IPS DF 4.7 (cell line): Measurements from ENCODE around the gene PAK6.
A peak's percentile ranks its signal among the peaks of the same experiment; 100 is the strongest.

Source experiments
- DNase-seq: peaks from one replicate; pipeline ENCODE4 v3.0.0-alpha.2; 2013; ENCODE audit warnings: low spot score; ENCODE audit errors: extremely low read depth

PAK6 gene

DNA sequence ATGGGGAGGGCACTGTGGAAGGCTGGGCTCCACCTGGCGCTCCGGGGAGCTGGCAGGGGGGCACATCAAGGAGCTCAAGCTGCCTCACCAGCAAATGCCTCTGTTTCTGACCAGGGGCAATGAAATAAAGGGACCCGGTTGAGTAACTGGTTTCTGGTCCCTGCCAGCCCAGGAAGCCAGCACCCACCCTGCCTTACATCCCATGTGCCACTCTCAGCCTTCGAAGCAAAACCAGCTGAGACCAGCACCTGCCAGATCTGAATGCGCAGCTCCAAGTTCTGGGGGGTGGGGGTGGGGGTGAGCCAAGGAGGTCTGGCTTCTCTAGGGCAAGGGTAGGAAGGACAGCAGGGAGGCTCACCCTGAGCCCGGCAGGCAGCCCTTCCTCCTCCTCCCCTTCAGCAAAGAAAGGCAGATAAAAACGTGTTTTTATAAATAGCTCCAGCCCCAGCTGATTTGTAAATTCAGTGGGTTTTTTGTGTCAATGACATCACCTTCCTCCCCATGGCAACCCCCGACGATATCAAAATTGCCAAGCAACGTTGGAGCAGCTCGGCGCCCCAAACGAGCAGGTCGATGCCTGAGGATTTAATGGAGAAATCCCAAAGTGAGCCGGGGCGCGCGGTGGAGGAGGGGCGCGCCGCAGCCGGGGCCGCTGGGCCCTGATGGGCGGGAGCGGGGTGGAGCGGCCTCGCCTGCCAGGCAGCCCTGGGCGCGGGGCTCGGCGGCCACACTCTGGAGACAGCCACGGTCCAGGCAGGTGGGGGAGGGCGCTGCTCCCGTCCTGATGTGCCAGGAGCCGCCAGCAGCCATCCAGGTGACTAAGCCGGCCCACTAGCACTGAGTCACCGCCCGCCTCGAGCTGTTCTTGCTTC, at the start of gene PAK6:
Gene PAK6, plus strand, starts transcription at position 532 of the 872 bp plus-strand sequence. CDS start 25,723 bp downstream, outside the sequence.
- no peak for DNase-seq

DNA sequence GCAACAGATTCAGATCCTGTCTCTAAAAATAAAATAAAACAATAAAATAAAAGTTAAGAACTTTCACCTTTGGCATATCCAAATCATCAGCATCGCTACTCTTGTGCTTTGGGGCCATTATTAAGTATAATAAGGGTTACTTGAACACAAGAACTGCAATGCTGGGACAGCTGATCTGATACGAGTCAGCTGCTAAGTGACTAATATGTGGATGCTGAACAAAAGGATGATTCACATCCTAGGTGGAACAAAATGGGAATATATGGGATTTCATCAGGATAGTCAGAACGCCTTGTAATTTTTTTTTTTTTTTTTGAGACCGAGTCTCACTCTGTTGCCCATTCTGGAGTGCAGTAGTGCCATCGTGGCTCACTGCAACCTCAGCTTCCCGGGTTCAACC, 48.3 kb upstream of the PAK6 start:
- no peak for DNase-seq

- DNase-seq = no peak
Measured at GRCh38 chr15:40192942-40193341, 45.9 kb upstream of the PAK6 start.

DNA sequence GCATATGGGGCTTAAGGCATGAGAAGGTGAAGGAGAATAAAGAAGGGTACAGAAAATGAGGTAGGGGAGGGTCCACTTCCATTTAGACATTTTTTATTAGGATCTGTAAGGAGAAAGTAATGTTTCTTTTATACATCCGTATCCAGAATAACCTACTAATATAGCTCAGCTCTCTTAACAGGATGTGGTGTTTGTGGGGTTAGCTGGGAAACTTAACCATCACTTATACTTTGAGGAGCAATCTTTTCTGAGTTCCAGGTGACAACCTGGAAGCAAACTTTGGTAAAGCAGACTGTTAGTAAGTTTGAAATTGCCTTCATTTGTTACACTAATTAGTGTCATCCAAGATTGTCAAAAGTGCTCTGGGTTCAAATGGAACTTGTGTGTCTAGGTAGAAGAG, 41.4 kb upstream of the PAK6 start:
- no peak for DNase-seq

DNA sequence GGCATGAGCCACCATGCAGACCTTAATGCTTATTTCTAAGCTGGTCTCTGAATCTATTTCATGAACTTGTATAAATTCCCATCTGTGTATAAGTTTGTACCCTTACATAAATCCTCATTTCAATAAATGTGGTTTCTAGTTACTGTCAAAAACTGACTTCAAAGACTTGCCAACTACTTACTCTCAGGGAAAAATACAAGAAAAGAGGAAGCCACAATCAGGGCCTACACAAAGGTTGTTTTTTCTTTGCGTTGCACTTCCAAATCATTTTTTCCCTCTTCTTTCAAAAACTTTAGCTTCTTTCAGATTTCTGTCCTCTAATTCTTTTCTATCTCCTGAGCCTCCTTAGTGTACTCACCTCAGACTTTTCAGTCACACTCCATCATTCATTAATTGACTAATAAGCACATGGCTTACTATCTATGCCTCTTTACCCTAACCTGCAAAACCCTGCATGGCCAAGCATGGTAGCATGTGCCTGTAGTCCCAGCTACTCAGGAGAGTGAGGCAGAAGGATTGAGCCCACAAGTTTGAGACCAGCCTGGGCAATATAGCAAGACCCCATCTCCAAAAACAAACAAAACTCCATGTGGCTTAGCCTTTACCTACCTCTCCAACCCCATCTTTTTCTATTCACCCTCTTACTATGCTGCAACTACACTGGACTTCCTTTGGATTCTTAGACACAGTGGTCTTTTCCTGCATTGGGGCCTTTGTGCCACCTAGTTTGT, 40.3 kb upstream of the PAK6 start:
- no peak for DNase-seq

- DNase-seq = no peak
Measured at GRCh38 chr15:40204100-40204499, 34.8 kb upstream of the PAK6 start.

GRCh38 chr15:40217166-40217824, 21.6 kb upstream of the PAK6 start:
- DNase-seq = peak; percentile 51

GRCh38 chr15:40219801-40220200, 19.1 kb upstream of the PAK6 start:
- DNase-seq = no peak

DNA sequence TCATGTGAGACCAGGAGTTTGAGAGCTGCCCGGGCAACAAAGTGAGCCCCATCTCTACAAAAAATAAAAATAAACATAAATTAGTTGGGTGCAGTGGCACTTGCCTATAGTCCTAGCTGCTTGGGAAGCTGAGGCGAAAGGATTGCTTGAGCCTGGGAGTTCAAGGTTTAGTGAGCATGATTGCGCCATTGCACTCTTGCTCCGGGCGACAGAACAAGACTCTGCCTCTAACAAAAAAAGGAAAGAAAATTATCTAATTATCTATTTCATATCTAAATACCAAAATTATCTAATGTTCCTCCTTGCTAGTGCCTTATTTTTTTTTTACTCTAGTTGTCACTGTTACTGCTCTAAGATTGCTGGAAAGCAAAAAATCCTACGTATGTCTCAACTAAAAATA, 16.7 kb upstream of the PAK6 start:
- DNase-seq = no peak

- no peak for DNase-seq
Measured at GRCh38 chr15:40226736-40227135, 12.1 kb upstream of the PAK6 start.

DNA sequence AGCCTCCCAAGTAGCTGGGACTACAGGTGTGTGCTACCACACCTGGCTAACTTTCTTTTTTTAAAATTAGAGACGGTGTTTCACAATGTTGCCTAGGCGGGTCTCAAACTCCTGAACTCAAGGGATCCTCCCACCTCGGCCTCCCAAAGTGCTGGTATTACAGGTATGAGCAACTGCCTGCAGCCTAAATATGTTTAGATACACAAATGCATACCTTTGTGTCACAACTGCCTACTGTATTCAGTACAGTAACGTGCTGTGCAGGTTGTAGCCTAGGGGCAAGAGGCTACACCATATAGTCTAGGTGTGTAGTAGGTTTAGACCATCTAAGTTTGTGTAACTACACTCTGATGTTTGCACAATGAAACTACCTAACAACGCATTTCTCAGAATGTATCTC, 9.5 kb upstream of the PAK6 start:
- DNase-seq = no peak

- no peak for DNase-seq
Measured at GRCh38 chr15:40229956-40230355, 8.9 kb upstream of the PAK6 start.

- DNase-seq = no peak
Measured at GRCh38 chr15:40232625-40233070, 6.2 kb upstream of the PAK6 start.

GRCh38 chr15:40233727-40234577, 4.9 kb upstream of the PAK6 start:
- DNase-seq = no peak

DNA sequence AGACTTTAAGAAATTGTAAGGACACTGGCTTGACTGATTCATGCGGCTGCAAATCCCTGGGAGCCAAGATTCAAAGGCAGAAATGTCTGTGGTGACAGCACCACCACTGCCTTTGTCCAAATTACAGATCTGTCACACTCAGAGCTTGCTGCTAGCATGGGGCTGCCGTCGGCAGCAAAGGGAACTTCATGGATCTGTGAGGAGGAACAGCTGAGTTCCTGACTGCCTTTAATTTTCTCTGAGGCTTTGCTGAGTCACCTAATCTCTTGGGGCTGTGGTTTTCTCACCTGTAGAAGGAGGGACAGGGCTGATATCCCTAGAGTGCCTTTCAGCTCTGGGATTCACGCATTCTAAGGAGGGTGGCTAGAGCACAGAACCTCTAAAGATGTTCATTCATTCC, 4.1 kb upstream of the PAK6 start:
- DNase-seq = no peak

- no peak for DNase-seq
Measured at GRCh38 chr15:40235201-40235885, 3.5 kb upstream of the PAK6 start.

GRCh38 chr15:40239404-40239692, 485 bp downstream of the PAK6 start:
- DNase-seq = no peak

- DNase-seq = no peak
Measured at GRCh38 chr15:40239693-40240618, 1.1 kb downstream of the PAK6 start.

GRCh38 chr15:40240619-40241221, 1.9 kb downstream of the PAK6 start:
- no peak for DNase-seq
